GM18868 (cell line): ENCODE results near the gene OR11H6.
"Not testable (repeated sequence)": the region's sequence is repeated elsewhere in the genome, so short reads cannot be mapped to it uniquely, and the experiment has no call there.

Experiments used
- ATAC-seq: cut with Tn5 transposase; IDR thresholded peaks from one replicate; pipeline ENCODE4 v1.9.1; 2021; ENCODE audit warnings: mild to moderate bottlenecking, moderate library complexity; ENCODE audit not compliant: unreplicated experiment

OR11H6 gene

GRCh38 chr14:20223410-20223809 is at the start of gene OR11H6:
TSS of gene OR11H6 (plus strand) at chr14:20223710. CDS start at chr14:20223710, 0 bp downstream.
- no peak for ATAC-seq

- ATAC-seq: not testable (repeated sequence)
These were observed 49.3 kb upstream of the OR11H6 start for GRCh38 chr14:20174205-20174604.

GRCh38 chr14:20176330-20176729 is 47.2 kb upstream of the OR11H6 start:
- ATAC-seq: no peak

- ATAC-seq: no peak
These were observed 46.0 kb upstream of the OR11H6 start for GRCh38 chr14:20177433-20177974.

- no peak for ATAC-seq
These were observed 44.3 kb upstream of the OR11H6 start for GRCh38 chr14:20179218-20179617.

- no peak for ATAC-seq
These were observed 43.6 kb upstream of the OR11H6 start for GRCh38 chr14:20179880-20180279.

GRCh38 chr14:20180486-20180885 is 43.0 kb upstream of the OR11H6 start:
- no peak for ATAC-seq

- no peak for ATAC-seq
These were observed 39.3 kb upstream of the OR11H6 start for GRCh38 chr14:20184181-20184580.

GRCh38 chr14:20190596-20190995 is 32.9 kb upstream of the OR11H6 start, which contains the start of gene OR11G2:
TSS of gene OR11G2 (plus strand) at chr14:20190896. CDS start at chr14:20197438, 6,542 bp downstream.
- ATAC-seq: no peak

GRCh38 chr14:20191396-20191795 is 32.1 kb upstream of the OR11H6 start:
- ATAC-seq: no peak

GRCh38 chr14:20194101-20194500 is 29.4 kb upstream of the OR11H6 start:
- no peak for ATAC-seq

- not testable (repeated sequence) for ATAC-seq
These were observed 28.3 kb upstream of the OR11H6 start for GRCh38 chr14:20195170-20195569.

GRCh38 chr14:20195911-20196310 is 27.6 kb upstream of the OR11H6 start:
- ATAC-seq: no peak

- no peak for ATAC-seq
These were observed 26.1 kb upstream of the OR11H6 start for GRCh38 chr14:20197459-20197858.

- no peak for ATAC-seq
These were observed 24.5 kb upstream of the OR11H6 start for GRCh38 chr14:20198991-20199390.

GRCh38 chr14:20204721-20205120 is 18.8 kb upstream of the OR11H6 start:
- ATAC-seq: no peak

GRCh38 chr14:20209595-20209994 is 13.9 kb upstream of the OR11H6 start:
- no peak for ATAC-seq

- ATAC-seq: not testable (repeated sequence)
These were observed 11.1 kb upstream of the OR11H6 start for GRCh38 chr14:20212406-20212805.

- no peak for ATAC-seq
These were observed 8.3 kb upstream of the OR11H6 start for GRCh38 chr14:20215196-20215595.

- ATAC-seq: no peak
These were observed 4.5 kb upstream of the OR11H6 start for GRCh38 chr14:20219033-20219432.

GRCh38 chr14:20228681-20229080 is 5.2 kb downstream of the OR11H6 start, which contains the start of gene OR11H7:
TSS of gene OR11H7 (plus strand) at chr14:20228981.
- ATAC-seq: no peak

- ATAC-seq: not testable (repeated sequence)
These were observed 11.9 kb downstream of the OR11H6 start for GRCh38 chr14:20235415-20235814.

- no peak for ATAC-seq
These were observed 24.2 kb downstream of the OR11H6 start for GRCh38 chr14:20247646-20248246.
